Lung (tissue), 12 donors: ENCODE results near the gene KCNE1. TPM values are rescaled to one million over a fixed set of nuclear protein-coding genes. Genes with fewer than 3 reads are reported as not detected.
A peak's percentile ranks its signal among the peaks of the same experiment; 100 is the strongest.

Experiments used
- ATAC-seq: fragments of 200-7000 bp; cut with Tn5 transposase; one replicate; pipeline ENCODE4 v1.9.1; 2020; ENCODE audit warnings: moderate number of reproducible peaks; ENCODE audit not compliant: insufficient read depth, low FRiP score
- DNase-seq, 3 donors: peaks; one replicate each; pipeline ENCODE4 v3.0.0-alpha.2; 2013 to 2017
- H3K27ac ChIP-seq, 2 donors: one replicate each; pipeline ENCODE4 v1.5.1; 2013; ENCODE audit warnings: mild to moderate bottlenecking in 2 of 2, moderate library complexity in 2 of 2, control low read depth in 1 of 2, inconsistent platforms in 1 of 2, low read depth in 1 of 2, low read length in 1 of 2
- H3K27me3 ChIP-seq, 3 donors: one replicate each; pipeline ENCODE4 v1.5.1; 2013; ENCODE audit warnings: low read length in 2 of 3; ENCODE audit not compliant: control insufficient read depth in 3 of 3, insufficient read depth in 3 of 3
- H3K36me3 ChIP-seq, 4 donors: one replicate each; pipeline ENCODE4 v1.5.1; 2013; ENCODE audit warnings: low read length in 4 of 4, mild to moderate bottlenecking in 1 of 4, moderate library complexity in 1 of 4; ENCODE audit not compliant: control insufficient read depth in 4 of 4, insufficient read depth in 4 of 4
- H3K4me1 ChIP-seq, 5 donors: one replicate each; pipeline ENCODE4 v1.5.1; 2013; ENCODE audit warnings: low read length in 5 of 5, mild to moderate bottlenecking in 2 of 5, moderate library complexity in 1 of 5; ENCODE audit not compliant: control insufficient read depth in 5 of 5, insufficient read depth in 5 of 5
- H3K4me3 ChIP-seq: one replicate; pipeline ENCODE4 v1.5.1; 2013; ENCODE audit warnings: mild to moderate bottlenecking, control low read depth, moderate library complexity
- H3K9ac ChIP-seq, 2 donors: one replicate each; pipeline ENCODE4 v1.5.1; 2013; ENCODE audit warnings: low read length in 2 of 2, control low read depth in 1 of 2; ENCODE audit not compliant: insufficient read depth in 1 of 2
- H3K9me3 ChIP-seq, 4 donors: one replicate each; pipeline ENCODE4 v1.5.1; 2013; ENCODE audit warnings: low read length in 3 of 4, mild to moderate bottlenecking in 1 of 4, moderate library complexity in 1 of 4; ENCODE audit not compliant: control insufficient read depth in 4 of 4, insufficient read depth in 3 of 4
- WGBS, 2 donors: extraction: QIAGEN DNeasy Blood & Tissue Kit; methylation state at CpG; one replicate each; pipeline ENCODE4 v1.1.7; 2013; 5-methylcytosine and 5-hydroxymethylcytosine counted together
- polyA plus RNA-seq, 2 donors: library from polyadenylated mRNA; stranded (reverse); fragments of 200-250 nt; gene quantifications; one replicate each; pipeline ENCODE4 v1.2.1, GENCODE V29; 2013
- total RNA-seq, 2 donors: library from RNA; depleted of rRNA in 1 of 2; stranded (reverse); fragments of >200 nt in 1 of 2; gene quantifications; one replicate each; pipeline ENCODE4 v1.2.1, GENCODE V29; 2014 to 2021
- TF ChIP-seq, protein P1 (sequence below): IDR thresholded peaks from 2 replicates; pipeline ENCODE4 v1.5.1; 2012; ENCODE audit warnings: mild to moderate bottlenecking; ENCODE audit errors: control extremely low read depth, extremely low read depth
- donor health status: control.
- donor health status: control.
- donor health status: Bipolar disorder and iron deficiency.
- donor health status: healthy.
- donor health status: DM: yes; HTN: yes; CAD: no.

Gene KCNE1
- total and polyA plus RNA-seq, 4 donors: 5.0 to 29.5 (median 14.9) TPM

DNA sequence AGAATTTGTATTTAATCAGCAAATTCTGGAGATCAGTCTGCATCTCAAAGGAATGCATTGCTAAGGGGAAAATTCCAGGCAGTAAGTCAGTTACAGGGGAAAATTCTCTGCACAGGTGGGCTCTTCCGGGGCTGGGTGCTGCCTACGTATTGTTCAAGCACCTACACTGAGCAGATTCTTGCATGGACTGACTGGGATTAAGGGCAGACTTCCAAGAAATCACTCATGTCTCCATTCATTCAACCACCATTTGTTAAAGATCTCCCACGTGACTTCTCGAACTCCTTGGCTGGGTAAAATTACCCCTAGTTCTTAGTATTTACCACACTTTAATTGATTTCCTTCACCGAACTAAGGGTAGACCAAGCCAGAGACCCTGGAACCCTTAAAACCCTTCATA is 28.2 kb upstream of the KCNE1 start:
- Histone ChIP-seq H3K36me3 (no peaks in the 10 kb centered on the region), H3K27me3 (no peaks in the 10 kb centered on the region), H3K4me3 (no peak overlapping the region), H3K9me3 (peaks cover 0 to 6% (median 0%) of the 10 kb centered on the region in 4 donors), H3K9ac (no peak overlapping the region), H3K27ac (no peak overlapping the region), H3K4me1 (peaks cover 0 to 9% (median 5%) of the 10 kb centered on the region in 5 donors)
- no peak for ATAC-seq
- DNase-seq: no peak
- TF ChIP-seq, protein P1, sequence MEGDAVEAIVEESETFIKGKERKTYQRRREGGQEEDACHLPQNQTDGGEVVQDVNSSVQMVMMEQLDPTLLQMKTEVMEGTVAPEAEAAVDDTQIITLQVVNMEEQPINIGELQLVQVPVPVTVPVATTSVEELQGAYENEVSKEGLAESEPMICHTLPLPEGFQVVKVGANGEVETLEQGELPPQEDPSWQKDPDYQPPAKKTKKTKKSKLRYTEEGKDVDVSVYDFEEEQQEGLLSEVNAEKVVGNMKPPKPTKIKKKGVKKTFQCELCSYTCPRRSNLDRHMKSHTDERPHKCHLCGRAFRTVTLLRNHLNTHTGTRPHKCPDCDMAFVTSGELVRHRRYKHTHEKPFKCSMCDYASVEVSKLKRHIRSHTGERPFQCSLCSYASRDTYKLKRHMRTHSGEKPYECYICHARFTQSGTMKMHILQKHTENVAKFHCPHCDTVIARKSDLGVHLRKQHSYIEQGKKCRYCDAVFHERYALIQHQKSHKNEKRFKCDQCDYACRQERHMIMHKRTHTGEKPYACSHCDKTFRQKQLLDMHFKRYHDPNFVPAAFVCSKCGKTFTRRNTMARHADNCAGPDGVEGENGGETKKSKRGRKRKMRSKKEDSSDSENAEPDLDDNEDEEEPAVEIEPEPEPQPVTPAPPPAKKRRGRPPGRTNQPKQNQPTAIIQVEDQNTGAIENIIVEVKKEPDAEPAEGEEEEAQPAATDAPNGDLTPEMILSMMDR: no peak
- 78 to 86% methylated on average over 5 of the region's 5 CpGs for WGBS, 2 donors

DNA sequence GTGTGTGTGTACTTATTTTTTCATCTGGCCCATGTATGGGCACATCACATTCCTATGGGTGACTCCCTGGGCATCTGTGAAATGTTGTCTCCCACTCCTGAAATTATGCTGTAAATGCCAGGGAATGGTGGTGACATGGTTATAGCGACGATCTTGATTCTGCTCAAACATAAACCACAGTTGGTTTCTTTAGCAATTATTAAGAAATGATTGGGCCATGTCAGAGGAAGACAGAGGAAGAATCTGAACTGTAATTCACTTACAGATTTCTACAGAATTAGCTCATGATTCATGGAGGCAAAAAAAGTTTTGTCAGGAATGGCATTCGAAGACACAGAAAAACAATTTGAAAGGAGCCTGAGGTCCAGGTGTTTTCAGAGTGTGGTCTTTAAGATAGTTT is 25.8 kb upstream of the KCNE1 start:
- peak overlapping the region in 1 of 2 donors; percentile 75 for H3K27ac ChIP-seq
- H3K36me3 ChIP-seq: no peaks in the 10 kb centered on the region
- 43 to 65% methylated on average over 3 of the region's 3 CpGs for WGBS, 2 donors
- no peak overlapping the region for H3K9ac ChIP-seq
- no peaks in the 10 kb centered on the region for H3K27me3 ChIP-seq
- H3K9me3 ChIP-seq: peaks cover 0 to 4% (median 0%) of the 10 kb centered on the region in 4 donors
- ATAC-seq (no peak), DNase-seq (no peak)
- H3K4me1 ChIP-seq: peaks cover 0 to 12% (median 0%) of the 10 kb centered on the region in 5 donors
- TF ChIP-seq, protein P1: no peak
- no peak overlapping the region for H3K4me3 ChIP-seq

DNA sequence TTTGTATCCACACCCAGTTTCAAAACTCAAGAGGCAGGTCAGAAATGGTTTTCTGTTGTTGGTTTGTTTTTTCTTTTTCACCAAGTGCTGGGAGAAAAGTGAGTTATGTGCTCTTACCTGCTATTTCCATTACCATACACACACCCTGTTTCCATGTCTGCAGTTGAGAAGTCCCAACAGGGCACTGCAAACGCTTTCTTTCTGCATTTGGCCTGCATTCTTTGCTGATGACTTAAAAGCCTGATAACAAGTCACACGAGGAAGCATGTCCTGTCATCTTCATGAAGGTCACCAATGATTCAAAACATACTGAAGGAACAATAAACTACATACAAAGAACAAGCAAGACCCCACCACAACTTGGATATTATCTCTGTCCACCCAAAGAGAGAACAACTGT is 24.8 kb upstream of the KCNE1 start:
- no peak overlapping the region for H3K9ac ChIP-seq
- H3K9me3 ChIP-seq: no peaks in the 10 kb centered on the region
- no peak overlapping the region for H3K4me3 ChIP-seq
- H3K4me1 ChIP-seq: peaks cover 0 to 12% (median 0%) of the 10 kb centered on the region in 5 donors
- DNase-seq (no peak), ATAC-seq (no peak)
- TF ChIP-seq, protein P1: no peak
- H3K36me3 ChIP-seq: no peaks in the 10 kb centered on the region
- H3K27me3 ChIP-seq: no peaks in the 10 kb centered on the region
- 45 to 79% methylated on average over 2 of the region's 2 CpGs for WGBS, 2 donors
- H3K27ac ChIP-seq: peak overlapping the region in 1 of 2 donors; percentile 75

DNA sequence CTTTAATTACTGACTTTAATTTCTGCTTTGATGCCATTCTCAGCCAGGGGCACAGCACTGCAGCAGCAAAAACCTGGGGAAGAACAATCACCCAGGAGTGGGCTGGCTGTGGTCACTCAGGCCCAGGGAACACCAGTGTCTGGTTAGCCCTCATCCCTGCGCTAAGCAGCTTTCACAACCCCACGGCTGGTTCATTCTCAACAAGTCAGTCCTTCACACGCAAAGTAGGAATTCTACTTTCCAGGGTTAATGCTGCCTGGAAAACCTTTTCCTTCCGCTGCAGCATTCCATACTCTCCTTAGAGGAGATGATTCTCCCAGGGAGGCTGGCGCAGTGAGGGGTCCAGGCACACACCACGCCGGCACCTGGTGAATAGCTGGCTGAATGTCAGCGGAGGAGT is 24.3 kb upstream of the KCNE1 start:
- H3K4me1 ChIP-seq: peaks cover 0 to 12% (median 0%) of the 10 kb centered on the region in 5 donors
- DNase-seq (no peak), ATAC-seq (no peak)
- TF ChIP-seq, protein P1: no peak
- no peak overlapping the region for H3K9ac ChIP-seq
- 93 to 94% methylated on average over 8 of the region's 8 CpGs for WGBS, 2 donors
- H3K9me3 ChIP-seq: no peaks in the 10 kb centered on the region
- H3K36me3 ChIP-seq: no peaks in the 10 kb centered on the region
- peak overlapping the region in 1 of 2 donors; percentile 75 for H3K27ac ChIP-seq
- no peaks in the 10 kb centered on the region for H3K27me3 ChIP-seq
- H3K4me3 ChIP-seq: no peak overlapping the region
